Bronchial epithelial cell (primary cell): ENCODE results near the gene CMTM8. TPM values are rescaled to one million over a fixed set of nuclear protein-coding genes. Genes with fewer than 3 reads are reported as not detected.
"Not testable (repeated sequence)": the region's sequence is repeated elsewhere in the genome, so short reads cannot be mapped to it uniquely, and the experiment has no call there.

Source experiments
- DNase-seq: peaks from one replicate; pipeline ENCODE4 v3.0.0-alpha.2; 2010; ENCODE audit warnings: low read depth
- FAIRE-seq: peaks from 2 replicates; lab custom pipeline; 2011; peaks lifted over from hg19 to GRCh38; lab: Jason Lieb, UNC
- H3K27me3 ChIP-seq: 2 replicates; pipeline ENCODE4 v1.5.1; 2011; ENCODE audit warnings: low read length; ENCODE audit not compliant: control insufficient read depth, insufficient read depth
- H3K36me3 ChIP-seq: 2 replicates; pipeline ENCODE4 v1.5.1; 2011; ENCODE audit warnings: low read length; ENCODE audit not compliant: control insufficient read depth, insufficient read depth
- H3K4me3 ChIP-seq: 2 replicates; pipeline ENCODE4 v1.5.1; 2011; ENCODE audit warnings: mild to moderate bottlenecking, low read depth, low read length, control low read depth
- CTCF ChIP-seq: IDR thresholded peaks from 2 replicates; pipeline ENCODE4 v1.5.1; 2011; ENCODE audit warnings: mild to moderate bottlenecking, moderate library complexity, low read length, control low read depth, inconsistent platforms; ENCODE audit not compliant: insufficient read depth, severe bottlenecking
- total RNA-seq: library from RNA; depleted of rRNA; stranded (reverse); fragments of >200 nt; gene quantifications from 2 replicates; pipeline ENCODE4 v1.2.1, GENCODE V29; 2014

Gene CMTM8
- total RNA-seq = 0.79 and 1.2 TPM in 2 replicates

GRCh38 chr3:32238453-32239306 is at the start of gene CMTM8:
Gene CMTM8, plus strand, starts transcription at chr3:32238680. Its CDS starts 293 bp downstream, at chr3:32238973.
- Histone ChIP-seq H3K27me3 (no peaks in the 10 kb centered on the region), H3K4me3 (peak within 1 kb of the TSS; percentile 65), H3K36me3 (no peaks in the 10 kb centered on the region)
- no peak for TF ChIP-seq CTCF
- DNase-seq (peak; percentile 39), FAIRE-seq (no peak)

- Histone ChIP-seq H3K36me3 (no peaks in the 10 kb centered on the region), H3K4me3 (no peak overlapping the region), H3K27me3 (no peaks in the 10 kb centered on the region)
- DNase-seq (no peak), FAIRE-seq (no peak)
- TF ChIP-seq CTCF = no peak
Observed at GRCh38 chr3:32189693-32190092, 48.8 kb upstream of the CMTM8 start.

GRCh38 chr3:32190556-32190955 is 47.9 kb upstream of the CMTM8 start:
- FAIRE-seq, H3K4me3 ChIP-seq, DNase-seq, H3K27me3 ChIP-seq, H3K36me3 ChIP-seq: not testable (repeated sequence)

GRCh38 chr3:32193101-32193500 is 45.4 kb upstream of the CMTM8 start:
- Histone ChIP-seq H3K4me3 (no peak overlapping the region), H3K36me3 (no peaks in the 10 kb centered on the region), H3K27me3 (peaks cover 3% of the 10 kb centered on the region)
- FAIRE-seq = no peak
- DNase-seq = no peak
- TF ChIP-seq CTCF = no peak

- no peaks in the 10 kb centered on the region for H3K36me3 ChIP-seq
- DNase-seq = no peak
- no peak for TF ChIP-seq CTCF
- no peak for FAIRE-seq
- H3K27me3 ChIP-seq = peaks cover 3% of the 10 kb centered on the region
- H3K4me3 ChIP-seq = no peak overlapping the region
Observed at GRCh38 chr3:32194653-32195052, 43.8 kb upstream of the CMTM8 start.

GRCh38 chr3:32195995-32196540 is 42.4 kb upstream of the CMTM8 start:
- no peak overlapping the region for H3K4me3 ChIP-seq
- FAIRE-seq (no peak), DNase-seq (peak; percentile 15)
- no peaks in the 10 kb centered on the region for H3K36me3 ChIP-seq
- H3K27me3 ChIP-seq = peaks cover 3% of the 10 kb centered on the region
- TF ChIP-seq CTCF = no peak
